Heart left ventricle (tissue), 16 donors: Measurements from ENCODE around the gene CLCA2. TPM values are rescaled to one million over a fixed set of nuclear protein-coding genes. Genes with fewer than 3 reads are reported as not detected.

ENCODE experiments used
- ATAC-seq, 4 donors: fragments of 200-7000 bp; cut with Tn5 transposase; one replicate each; pipeline ENCODE4 v1.9.1; 2020 to 2022; ENCODE audit warnings: moderate library complexity in 4 of 4, mild to moderate bottlenecking in 3 of 4, moderate number of reproducible peaks in 1 of 4
- DNase-seq, 5 donors: peaks; one replicate each; pipeline ENCODE4 v3.0.0-alpha.2; 2020
- H3K27ac ChIP-seq, 12 donors: fragments of 200-600 bp; sonication (generic) in 4 of 12; one replicate each; pipeline versions ENCODE4 v1.5.0 to v1.8.0; 2016 to 2022; ENCODE audit warnings: mild to moderate bottlenecking in 2 of 12
- H3K27me3 ChIP-seq, 9 donors: fragments of 200-600 bp; sonication (generic) in 2 of 9; one replicate each; pipeline versions ENCODE4 v1.5.1 to v1.8.0; 2016 to 2022; ENCODE audit warnings: mild to moderate bottlenecking in 3 of 9
- H3K36me3 ChIP-seq, 9 donors: fragments of 200-600 bp; sonication (generic) in 2 of 9; one replicate each; pipeline versions ENCODE4 v1.5.0 to v1.8.0; 2018 to 2022; ENCODE audit warnings: mild to moderate bottlenecking in 2 of 9
- H3K4me1 ChIP-seq, 12 donors: fragments of 200-600 bp; sonication (generic) in 4 of 12; one replicate each; pipeline versions ENCODE4 v1.5.0 to v1.8.0; 2016 to 2022; ENCODE audit warnings: mild to moderate bottlenecking in 3 of 12
- H3K4me3 ChIP-seq, 12 donors: fragments of 200-600 bp; sonication (generic) in 4 of 12; one replicate each; pipeline versions ENCODE4 v1.5.0 to v1.8.0; 2017 to 2022; ENCODE audit warnings: mild to moderate bottlenecking in 9 of 12, moderate library complexity in 4 of 12
- H3K9me3 ChIP-seq, 12 donors: fragments of 200-600 bp; sonication (generic) in 4 of 12; one replicate each; pipeline versions ENCODE4 v1.5.0 to v1.8.0; 2016 to 2022; ENCODE audit warnings: mild to moderate bottlenecking in 1 of 12
- POLR2A ChIP-seq, 2 donors: fragments of 450-650 bp; IDR thresholded peaks; one replicate each; pipeline ENCODE4 v1.6.1; 2017; ENCODE audit warnings: antibody characterized with exemption in 2 of 2, mild to moderate bottlenecking in 2 of 2, moderate library complexity in 2 of 2
- WGBS, 4 donors: extraction: QIAGEN DNeasy Blood & Tissue Kit in 2 of 4; methylation state at CpG; one replicate each; pipeline versions ENCODE4 v1.1.5 to v1.1.7; 2013 to 2018; 5-methylcytosine and 5-hydroxymethylcytosine counted together
- intact Hi-C, 10 donors: fragments of 100-400 bp; cut with DNase I; formaldehyde crosslinking; loops; one replicate each; pipeline versions ENCODE4 v1.11.1 to v1.14.2; 2022
- polyA plus RNA-seq, 2 donors: library from polyadenylated mRNA; stranded (reverse); fragments of 200-250 nt; gene quantifications; one replicate each; pipeline ENCODE4 v1.2.3, GENCODE V29; 2013
- total RNA-seq, 9 donors: library from RNA; depleted of rRNA in 2 of 9; stranded (reverse); fragments of >200 nt in 2 of 9; fragmentation: NEBNext Ultra II Directional in 3 of 9; extraction: Animal tissue kit (Norgen Biotek cat#: 25700) in 3 of 9; gene quantifications; one replicate each; pipeline versions ENCODE4 v1.1.0 to v1.2.4, GENCODE V29; 2016 to 2023
- TF ChIP-seq, protein P1 (sequence below), 12 donors: fragments of 200-600 bp; sonication (generic) in 4 of 12; IDR thresholded peaks; one replicate each; pipeline versions ENCODE4 v1.5.0 to v1.8.0; 2018 to 2022; ENCODE audit warnings: antibody characterized with exemption in 12 of 12, mild to moderate bottlenecking in 5 of 12
- donor health status: ischemic (EF 13 %, LVEDD 7.1; RV severe dilation, severe dysfunction).
- donor health status: healthy with polysubstance abuse.
- donor health status: DM: no; HTN: yes; CAD: no.
- donor health status: DM: no; HTN: no; CAD: no.
- donor health status: ischemic (EF 25% LVEDD 6.9; RV normal size, moderate dysfunction).
- donor health status: ischemic (EF 25% LVEDD 5.7; RV mildly dilated, moderate dysfunction).
- donor health status: healthy.
- donor health status: DM: yes; HTN: yes; CAD: no.
- donor health status: ischemic (EF 35%, LVEDD 5.7; RV mildly dilated, moderate dysfunction).
- donor health status: nonischemic (EF 11% LVEDD 7.7; RV severe dilation, severe dysfunction).
- donor health status: DM: yes; HTN: yes; CAD: no.
- donor health status: PGD.
- donor health status: ischemic (EF 29% LVEDD 5.4; RV normal size, mild dysfunction).
- donor health status: nonischemic (EF 23%, LVEDD 6.1; RV moderate dilation, normal function).

The CLCA2 gene
- total and polyA plus RNA-seq, 11 donors = 0.07 to 0.24 (median 0.16) TPM; not detected in 8

GRCh38 chr1:86435327-86435726 is 11.4 kb downstream of the CLCA2 start:
- H3K4me1 ChIP-seq = peaks cover 0 to 16% (median 2%) of the 10 kb centered on the region in 12 donors
- ATAC-seq (no peak), DNase-seq (no peak)
- H3K9me3 ChIP-seq = no peaks in the 10 kb centered on the region
- no peak overlapping the region for H3K27ac ChIP-seq
- H3K36me3 ChIP-seq = no peaks in the 10 kb centered on the region
- no peak overlapping the region for H3K4me3 ChIP-seq
- peaks cover 0 to 4% (median 0%) of the 10 kb centered on the region in 9 donors for H3K27me3 ChIP-seq
- TF ChIP-seq, protein P1, sequence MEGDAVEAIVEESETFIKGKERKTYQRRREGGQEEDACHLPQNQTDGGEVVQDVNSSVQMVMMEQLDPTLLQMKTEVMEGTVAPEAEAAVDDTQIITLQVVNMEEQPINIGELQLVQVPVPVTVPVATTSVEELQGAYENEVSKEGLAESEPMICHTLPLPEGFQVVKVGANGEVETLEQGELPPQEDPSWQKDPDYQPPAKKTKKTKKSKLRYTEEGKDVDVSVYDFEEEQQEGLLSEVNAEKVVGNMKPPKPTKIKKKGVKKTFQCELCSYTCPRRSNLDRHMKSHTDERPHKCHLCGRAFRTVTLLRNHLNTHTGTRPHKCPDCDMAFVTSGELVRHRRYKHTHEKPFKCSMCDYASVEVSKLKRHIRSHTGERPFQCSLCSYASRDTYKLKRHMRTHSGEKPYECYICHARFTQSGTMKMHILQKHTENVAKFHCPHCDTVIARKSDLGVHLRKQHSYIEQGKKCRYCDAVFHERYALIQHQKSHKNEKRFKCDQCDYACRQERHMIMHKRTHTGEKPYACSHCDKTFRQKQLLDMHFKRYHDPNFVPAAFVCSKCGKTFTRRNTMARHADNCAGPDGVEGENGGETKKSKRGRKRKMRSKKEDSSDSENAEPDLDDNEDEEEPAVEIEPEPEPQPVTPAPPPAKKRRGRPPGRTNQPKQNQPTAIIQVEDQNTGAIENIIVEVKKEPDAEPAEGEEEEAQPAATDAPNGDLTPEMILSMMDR (IDR thresholded peaks at IDR 0.05) = no peak
- TF ChIP-seq POLR2A (IDR thresholded peaks at IDR 0.05) = no peak
- WGBS, 4 donors = 36 to 81% (median 59%) methylated on average over 2 of the region's 2 CpGs
- intact Hi-C loops = no loop called here

DNA sequence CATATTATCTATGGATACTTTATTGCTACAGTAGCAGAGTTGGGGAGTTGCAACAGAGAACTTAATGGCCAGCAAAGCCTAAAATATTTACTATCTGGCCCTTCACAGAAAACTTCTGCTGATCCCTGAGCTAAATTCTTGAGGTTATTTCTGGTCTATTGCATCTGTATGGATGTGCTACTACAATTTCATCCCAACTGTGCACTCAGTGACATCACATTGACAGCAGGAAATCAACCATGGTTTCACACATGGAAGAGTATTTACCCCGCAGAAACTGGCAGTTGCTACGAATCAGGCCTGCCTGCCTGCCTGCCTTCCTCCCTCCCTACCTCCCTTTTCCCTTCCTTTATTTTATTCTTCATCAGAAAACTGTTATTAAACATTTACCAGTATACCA is 12.1 kb downstream of the CLCA2 start:
- no peak for DNase-seq
- Histone ChIP-seq H3K4me1 (peaks cover 0 to 9% (median 0%) of the 10 kb centered on the region in 12 donors), H3K27ac (no peak overlapping the region), H3K27me3 (peaks cover 0 to 4% (median 0%) of the 10 kb centered on the region in 9 donors), H3K4me3 (no peak overlapping the region), H3K9me3 (no peaks in the 10 kb centered on the region), H3K36me3 (no peaks in the 10 kb centered on the region)
- TF ChIP-seq POLR2A (IDR thresholded peaks at IDR 0.05) = no peak
- TF ChIP-seq, protein P1 (IDR thresholded peaks at IDR 0.05) = no peak
- no peak for ATAC-seq
- intact Hi-C loops = no loop called here
- 61 to 75% (median 71%) methylated on average over 2 of the region's 2 CpGs for WGBS, 4 donors

DNA sequence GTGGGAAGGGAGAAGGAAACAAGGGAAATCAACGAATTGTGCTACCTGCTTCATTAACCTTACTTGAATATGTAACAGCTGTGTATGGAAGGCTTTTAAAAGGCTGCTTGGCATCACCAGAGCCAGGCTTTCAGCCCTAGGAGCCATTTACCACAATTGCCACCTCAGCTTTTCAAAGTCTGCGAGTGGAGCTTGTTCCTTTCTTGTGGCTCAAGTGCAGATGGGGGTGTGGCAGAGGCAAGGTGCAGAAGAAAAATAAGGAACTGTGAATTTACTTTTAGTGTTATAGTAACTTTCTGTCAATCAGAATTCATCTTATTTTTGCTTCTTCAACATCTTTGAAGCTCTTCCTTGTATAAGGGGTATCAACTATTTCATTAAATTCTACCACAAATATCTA is 17.6 kb downstream of the CLCA2 start:
- Histone ChIP-seq H3K4me1 (no peaks in the 10 kb centered on the region), H3K9me3 (no peaks in the 10 kb centered on the region), H3K27ac (no peak overlapping the region), H3K36me3 (no peaks in the 10 kb centered on the region), H3K27me3 (peaks cover 0 to 4% (median 0%) of the 10 kb centered on the region in 9 donors), H3K4me3 (no peak overlapping the region)
- TF ChIP-seq, protein P1 (IDR thresholded peaks at IDR 0.05) = no peak
- TF ChIP-seq POLR2A (IDR thresholded peaks at IDR 0.05) = no peak
- intact Hi-C loops = no loop called here
- no peak for ATAC-seq
- no peak for DNase-seq
- WGBS, 4 donors = 74 to 80% (median 75%) methylated on average over 2 of the region's 2 CpGs

GRCh38 chr1:86441997-86442396 is 18.0 kb downstream of the CLCA2 start:
- Histone ChIP-seq H3K4me3 (no peak overlapping the region), H3K4me1 (no peaks in the 10 kb centered on the region), H3K27me3 (peaks cover 0 to 4% (median 0%) of the 10 kb centered on the region in 9 donors), H3K36me3 (no peaks in the 10 kb centered on the region), H3K27ac (no peak overlapping the region), H3K9me3 (no peaks in the 10 kb centered on the region)
- no peak for TF ChIP-seq POLR2A (IDR thresholded peaks at IDR 0.05)
- TF ChIP-seq, protein P1 (IDR thresholded peaks at IDR 0.05) = no peak
- intact Hi-C loops = no loop called here
- no peak for ATAC-seq
- WGBS, 4 donors = 73 to 85% (median 78%) methylated on average over 1 of the region's 1 CpG
- no peak for DNase-seq
